GM11168 (cell line): ENCODE data around the gene COG4.
"Not testable (repeated sequence)": the region's sequence is repeated elsewhere in the genome, so short reads cannot be mapped to it uniquely, and the experiment has no call there.

Experiments
- in situ Hi-C: fragments of 300-500 bp; cut with MboI; formaldehyde crosslinking; loops from one replicate; pipeline ENCODE4 v1.12.0; 2022; ENCODE audit warnings: low sequenced_read_pairs; ENCODE audit not compliant: unreplicated experiment

COG4 gene

GRCh38 chr16:70465999-70466804 is 57.2 kb downstream of the COG4 start:
- in situ Hi-C loops: no loop called here

- in situ Hi-C loops: no loop called here
These were observed 60.1 kb downstream of the COG4 start for GRCh38 chr16:70463235-70463634.

- in situ Hi-C loops: no loop called here
These were observed 62.6 kb downstream of the COG4 start for GRCh38 chr16:70460737-70461261.

- in situ Hi-C loops: no loop called here
These were observed 65.7 kb downstream of the COG4 start for GRCh38 chr16:70457446-70458166.

- in situ Hi-C loops: no loop called here
These were observed 67.4 kb downstream of the COG4 start for GRCh38 chr16:70455910-70456309.

- in situ Hi-C loops: no loop called here
These were observed 68.9 kb downstream of the COG4 start, which contains the start of gene FCSK for GRCh38 chr16:70454222-70455034. Gene FCSK (plus strand): TSS chr16:70454595. CDS start chr16:70463191, 8,596 bp downstream.

GRCh38 chr16:70453892-70454221 is 69.5 kb downstream of the COG4 start:
- in situ Hi-C loops: no loop called here

- in situ Hi-C loops: no loop called here
These were observed 70.0 kb downstream of the COG4 start for GRCh38 chr16:70453117-70453891.

GRCh38 chr16:70451004-70451340 is 72.4 kb downstream of the COG4 start:
- in situ Hi-C loops: not testable (repeated sequence)

- in situ Hi-C loops: not testable (repeated sequence)
These were observed 73.0 kb downstream of the COG4 start for GRCh38 chr16:70450142-70451003.

GRCh38 chr16:70448075-70448474 is 75.3 kb downstream of the COG4 start:
- in situ Hi-C loops: no loop called here

- in situ Hi-C loops: no loop called here
These were observed 78.9 kb downstream of the COG4 start for GRCh38 chr16:70444249-70445063.

GRCh38 chr16:70442344-70442743 is 81.0 kb downstream of the COG4 start:
- in situ Hi-C loops: no loop called here

- in situ Hi-C loops: no loop called here
These were observed 81.9 kb downstream of the COG4 start for GRCh38 chr16:70441406-70441990.

- in situ Hi-C loops: no loop called here
These were observed 83.2 kb downstream of the COG4 start for GRCh38 chr16:70440009-70440692.

GRCh38 chr16:70438969-70439862 is 84.1 kb downstream of the COG4 start, which contains the start of gene ST3GAL2:
Gene ST3GAL2 (minus strand): TSS chr16:70439100. CDS start chr16:70398530, 40,570 bp downstream.
- in situ Hi-C loops: no loop called here
